Trophoblast cell (in vitro differentiated cells and primary cell): ENCODE results near the gene CARNS1.

Experiments used
- DNase-seq, 2 donors: peaks; one replicate each; pipeline ENCODE4 v3.0.0-alpha.2; 2016
- H2AFZ ChIP-seq: 2 replicates; pipeline ENCODE4 v1.6.1; 2013; ENCODE audit warnings: low read length, moderate library complexity, mild to moderate bottlenecking; ENCODE audit not compliant: insufficient read depth, poor library complexity
- H2AK5ac ChIP-seq: 2 replicates; pipeline ENCODE4 v1.6.1; 2013; ENCODE audit warnings: mild to moderate bottlenecking, low read length
- H2BK120ac ChIP-seq: 2 replicates; pipeline ENCODE4 v1.6.1; 2013; ENCODE audit warnings: low read length, mild to moderate bottlenecking, moderate library complexity; ENCODE audit not compliant: insufficient read depth, poor library complexity
- H2BK12ac ChIP-seq: 2 replicates; pipeline ENCODE4 v1.6.1; 2013; ENCODE audit warnings: mild to moderate bottlenecking, low read length, moderate library complexity
- H2BK5ac ChIP-seq: 2 replicates; pipeline ENCODE4 v1.6.1; 2013; ENCODE audit warnings: low read length, low read depth, moderate library complexity, mild to moderate bottlenecking; ENCODE audit not compliant: poor library complexity
- H3K14ac ChIP-seq: 2 replicates; pipeline ENCODE4 v1.6.1; 2013; ENCODE audit warnings: mild to moderate bottlenecking, low read length
- H3K18ac ChIP-seq: 2 replicates; pipeline ENCODE4 v1.6.1; 2013; ENCODE audit warnings: mild to moderate bottlenecking, low read length
- H3K23ac ChIP-seq: 2 replicates; pipeline ENCODE4 v1.6.1; 2013; ENCODE audit warnings: low read length
- H3K27ac ChIP-seq: 2 replicates; pipeline ENCODE4 v1.5.1; 2013; ENCODE audit warnings: low read depth, mild to moderate bottlenecking, inconsistent platforms, low read length, moderate library complexity
- H3K27me3 ChIP-seq: 2 replicates; pipeline ENCODE4 v1.6.1; 2013; ENCODE audit warnings: inconsistent platforms, mild to moderate bottlenecking, low read length, moderate library complexity; ENCODE audit not compliant: insufficient read depth
- H3K36me3 ChIP-seq, 2 experiments: 1 replicate in 1 of 2; 2 replicates in 1 of 2; pipeline ENCODE4 v1.6.1; 2013; ENCODE audit warnings: low read length in 2 of 2, mild to moderate bottlenecking in 2 of 2, moderate library complexity in 1 of 2; ENCODE audit not compliant: insufficient read depth in 2 of 2, control insufficient read depth in 1 of 2
- H3K4ac ChIP-seq: 2 replicates; pipeline ENCODE4 v1.6.1; 2013; ENCODE audit warnings: low read depth, mild to moderate bottlenecking, low read length, moderate library complexity
- H3K4me1 ChIP-seq, 2 experiments: 1 replicate in 1 of 2; 2 replicates in 1 of 2; pipeline ENCODE4 v1.6.1; 2013; ENCODE audit warnings: low read length in 2 of 2, mild to moderate bottlenecking in 2 of 2, moderate library complexity in 1 of 2; ENCODE audit not compliant: insufficient read depth in 2 of 2, control insufficient read depth in 1 of 2
- H3K4me2 ChIP-seq: 2 replicates; pipeline ENCODE4 v1.6.1; 2013; ENCODE audit warnings: inconsistent platforms, mild to moderate bottlenecking, low read length, moderate library complexity
- H3K4me3 ChIP-seq: 2 replicates; pipeline ENCODE4 v1.5.1; 2013; ENCODE audit warnings: mild to moderate bottlenecking, low read depth, low read length, inconsistent platforms
- H3K79me1 ChIP-seq: one replicate; pipeline ENCODE4 v1.6.1; 2013; ENCODE audit warnings: low read length
- H3K79me2 ChIP-seq: 2 replicates; pipeline ENCODE4 v1.6.1; 2013; ENCODE audit warnings: low read length, mild to moderate bottlenecking; ENCODE audit not compliant: control insufficient read depth, insufficient read depth, poor library complexity
- H3K9ac ChIP-seq: 2 replicates; pipeline ENCODE4 v1.6.1; 2013; ENCODE audit warnings: mild to moderate bottlenecking, low read length
- H3K9me3 ChIP-seq: 2 replicates; pipeline ENCODE4 v1.6.1; 2013; ENCODE audit warnings: low read depth, mild to moderate bottlenecking, control low read depth, inconsistent platforms, low read length; ENCODE audit not compliant: insufficient read depth
- H4K12ac ChIP-seq: 2 replicates; pipeline ENCODE4 v1.6.1; 2013; ENCODE audit warnings: low read depth, mild to moderate bottlenecking, low read length, moderate library complexity
- H4K8ac ChIP-seq: 2 replicates; pipeline ENCODE4 v1.6.1; 2013; ENCODE audit warnings: low read depth, mild to moderate bottlenecking, low read length, moderate library complexity
- H4K91ac ChIP-seq: one replicate; pipeline ENCODE4 v1.6.1; 2013; ENCODE audit warnings: low read depth, mild to moderate bottlenecking, low read length, moderate library complexity
- WGBS: extraction: QIAGEN DNeasy Blood & Tissue Kit; methylation state at CpG from one replicate; pipeline ENCODE4 v1.1.7; 2013; ENCODE audit warnings: missing lambda C conversion rate; ENCODE audit not compliant: insufficient read length, insufficient coverage; ENCODE audit errors: extremely low coverage; 5-methylcytosine and 5-hydroxymethylcytosine counted together

CARNS1 gene

DNA sequence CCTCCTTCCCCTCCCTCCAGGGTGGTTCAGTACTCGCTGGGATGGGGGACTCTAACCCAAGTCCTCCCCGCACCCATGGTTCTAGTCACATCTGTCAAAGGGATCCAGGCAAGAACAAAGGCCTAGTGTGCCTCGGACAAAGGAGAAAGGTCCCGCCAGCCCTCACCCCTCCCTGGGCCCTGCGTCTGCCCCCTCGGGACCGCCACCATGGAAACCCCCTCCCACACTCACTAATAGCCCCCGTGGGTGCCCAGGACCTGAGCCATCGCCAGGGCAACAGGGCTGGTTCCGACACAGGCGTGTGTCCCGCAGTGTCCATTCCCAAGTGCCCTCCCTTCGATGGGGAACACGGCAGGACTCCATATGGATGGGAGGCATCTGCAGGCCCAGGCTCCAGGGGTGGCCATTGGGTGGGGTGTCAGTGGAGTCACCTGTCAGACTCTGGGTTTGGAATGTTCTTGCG is 5.1 kb upstream of the CARNS1 start:
- no peak overlapping the region for H3K14ac ChIP-seq
- no peaks in the 10 kb centered on the region for H3K79me1 ChIP-seq
- no peaks in the 10 kb centered on the region for H3K79me2 ChIP-seq
- no peak overlapping the region for H2BK120ac ChIP-seq
- no peak overlapping the region for H2BK5ac ChIP-seq
- no peak overlapping the region for H4K12ac ChIP-seq
- no peak for DNase-seq
- no peak overlapping the region for H4K91ac ChIP-seq
- no peak overlapping the region for H3K4me3 ChIP-seq
- WGBS = no CpG with 5 or more reads among the region's 15 CpGs
- no peak overlapping the region for H3K27ac ChIP-seq
- H3K4ac ChIP-seq = no peak overlapping the region
- H3K4me2 ChIP-seq = no peak overlapping the region
- H3K23ac ChIP-seq = no peak overlapping the region
- no peaks in the 10 kb centered on the region for H3K36me3 ChIP-seq
- H3K4me1 ChIP-seq = no peaks in the 10 kb centered on the region
- no peak overlapping the region for H3K18ac ChIP-seq
- no peak overlapping the region for H4K8ac ChIP-seq
- no peak overlapping the region for H2BK12ac ChIP-seq
- H2AFZ ChIP-seq = no peak overlapping the region
- H3K27me3 ChIP-seq = peaks cover 5% of the 10 kb centered on the region
- H2AK5ac ChIP-seq = no peak overlapping the region
- no peak overlapping the region for H3K9ac ChIP-seq
- H3K9me3 ChIP-seq = no peaks in the 10 kb centered on the region

DNA sequence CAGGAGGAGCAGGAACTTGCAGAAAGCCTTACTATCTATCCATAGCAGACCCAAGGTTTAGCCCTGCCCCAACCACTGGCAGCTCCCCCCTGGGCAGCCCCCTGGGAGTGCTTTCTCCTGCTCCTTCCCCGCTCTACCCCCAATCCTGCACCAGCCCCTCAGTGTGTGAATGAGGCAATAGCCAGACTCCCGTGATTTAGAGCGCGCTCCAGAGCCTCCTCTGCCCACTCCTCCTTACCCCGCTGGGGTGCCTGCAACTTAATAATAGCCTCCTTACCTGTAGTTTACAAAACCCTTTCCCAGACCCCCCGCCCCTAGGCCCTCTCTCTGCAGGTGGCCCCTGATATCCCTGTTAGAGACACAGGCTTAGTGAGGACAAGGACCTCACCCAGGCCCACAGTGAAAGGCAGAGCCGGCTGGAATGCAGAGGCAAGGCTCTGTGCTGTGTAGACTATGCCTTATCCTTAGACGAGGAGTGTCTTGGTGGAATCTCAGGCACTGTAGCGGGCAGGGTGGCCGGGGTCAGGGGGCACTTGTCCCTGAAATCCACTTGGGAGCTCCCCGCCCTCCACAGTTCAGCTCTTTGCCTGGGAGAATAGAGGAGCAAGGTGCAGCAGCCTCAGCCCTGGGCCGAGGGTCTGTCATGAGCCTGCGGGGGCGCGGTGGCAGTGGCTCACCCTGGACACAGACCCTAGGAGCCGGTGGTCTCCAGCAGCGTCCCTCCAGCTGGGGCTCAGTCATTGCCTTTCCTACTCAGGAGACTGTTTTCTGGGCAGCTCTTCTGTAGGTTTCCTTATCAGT is 4.3 kb upstream of the CARNS1 start:
- no peak for DNase-seq
- Histone ChIP-seq H3K4me1 (peaks cover 0 to 4% of the 10 kb centered on the region in 2 experiments), H2BK120ac (no peak overlapping the region), H2AK5ac (no peak overlapping the region), H2BK12ac (no peak overlapping the region), H3K23ac (no peak overlapping the region), H4K91ac (no peak overlapping the region), H3K79me1 (no peaks in the 10 kb centered on the region), H2BK5ac (no peak overlapping the region), H4K8ac (no peak overlapping the region), H3K4me2 (no peak overlapping the region), H3K9me3 (no peaks in the 10 kb centered on the region), H3K36me3 (no peaks in the 10 kb centered on the region), H4K12ac (no peak overlapping the region), H3K18ac (no peak overlapping the region), H3K79me2 (no peaks in the 10 kb centered on the region), H2AFZ (no peak overlapping the region), H3K14ac (no peak overlapping the region), H3K27me3 (peaks cover 5% of the 10 kb centered on the region), H3K4ac (no peak overlapping the region), H3K9ac (no peak overlapping the region), H3K27ac (no peak overlapping the region), H3K4me3 (no peak overlapping the region)
- no CpG with 5 or more reads among the region's 17 CpGs for WGBS

DNA sequence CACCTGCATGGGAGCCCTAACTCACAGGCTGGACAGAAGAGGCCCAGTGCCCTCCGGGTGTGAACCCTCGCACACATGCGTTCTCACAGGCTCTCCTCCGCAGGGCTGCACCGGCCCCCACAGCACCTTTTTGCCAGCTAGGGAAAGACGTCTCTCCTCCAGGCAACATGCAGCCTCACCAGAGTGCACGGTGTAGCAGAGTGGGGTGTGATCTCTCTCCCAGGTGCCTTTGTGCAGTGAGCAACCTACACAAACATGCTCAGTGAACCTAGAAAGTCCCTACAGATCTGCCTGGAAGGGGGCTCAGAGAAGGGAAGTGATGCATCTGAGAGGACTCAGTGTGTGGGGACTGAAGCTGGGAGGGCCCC is 3.7 kb upstream of the CARNS1 start:
- Histone ChIP-seq H3K4me2 (no peak overlapping the region), H3K23ac (no peak overlapping the region), H2BK5ac (no peak overlapping the region), H4K8ac (no peak overlapping the region), H2AK5ac (no peak overlapping the region), H4K12ac (no peak overlapping the region), H3K79me1 (no peaks in the 10 kb centered on the region), H3K36me3 (no peaks in the 10 kb centered on the region), H3K27me3 (peaks cover 5% of the 10 kb centered on the region), H3K4me3 (no peak overlapping the region), H3K4ac (no peak overlapping the region), H4K91ac (no peak overlapping the region), H2AFZ (no peak overlapping the region), H3K18ac (no peak overlapping the region), H3K27ac (no peak overlapping the region), H2BK12ac (no peak overlapping the region), H3K9ac (no peak overlapping the region), H3K9me3 (no peaks in the 10 kb centered on the region), H3K4me1 (peaks cover 0 to 4% of the 10 kb centered on the region in 2 experiments), H3K14ac (no peak overlapping the region), H2BK120ac (no peak overlapping the region), H3K79me2 (no peaks in the 10 kb centered on the region)
- no peak for DNase-seq
- no CpG with 5 or more reads among the region's 7 CpGs for WGBS

DNA sequence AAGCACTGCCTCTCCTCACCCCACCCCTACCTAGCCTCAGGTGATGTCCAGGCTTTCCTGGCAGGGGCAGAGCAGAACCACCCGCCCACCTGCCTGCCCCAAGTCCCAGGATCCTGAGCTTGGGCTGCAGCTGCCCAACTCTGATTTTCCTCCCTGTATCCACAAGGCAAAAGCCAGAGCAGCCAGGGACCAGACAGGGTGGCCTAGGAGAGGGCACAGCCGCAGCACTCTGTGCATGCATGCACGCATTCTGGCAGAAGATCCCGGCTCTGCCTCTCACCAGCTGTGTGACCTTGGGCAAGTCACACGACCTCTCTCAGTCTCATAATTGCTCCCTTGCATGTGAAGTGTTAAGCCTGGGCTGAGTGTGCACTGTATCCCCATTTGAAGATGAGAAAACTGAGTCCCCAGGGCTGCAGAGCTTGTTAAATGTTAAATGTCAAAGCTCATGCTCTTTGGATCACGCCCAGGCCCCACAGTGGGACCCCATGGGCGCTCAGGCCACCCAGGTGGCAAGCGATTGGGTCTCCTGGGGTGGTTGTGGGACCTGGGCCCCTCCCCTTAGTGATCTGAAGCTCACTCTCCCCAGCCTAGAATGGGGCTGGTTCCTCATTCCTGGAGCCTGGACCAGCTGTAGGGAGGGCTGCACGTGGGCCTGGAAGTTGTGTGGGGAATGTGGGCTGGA is 2.8 kb upstream of the CARNS1 start:
- Histone ChIP-seq H3K27me3 (peaks cover 5% of the 10 kb centered on the region), H3K27ac (no peak overlapping the region), H3K18ac (no peak overlapping the region), H3K9me3 (no peaks in the 10 kb centered on the region), H2AFZ (no peak overlapping the region), H4K8ac (no peak overlapping the region), H4K91ac (no peak overlapping the region), H3K36me3 (no peaks in the 10 kb centered on the region), H3K9ac (no peak overlapping the region), H3K4me2 (no peak overlapping the region), H3K4ac (no peak overlapping the region), H4K12ac (no peak overlapping the region), H3K79me2 (no peaks in the 10 kb centered on the region), H2BK12ac (no peak overlapping the region), H2AK5ac (no peak overlapping the region), H3K23ac (no peak overlapping the region), H3K4me3 (peak overlapping the region; percentile 1), H2BK120ac (no peak overlapping the region), H3K4me1 (peaks cover 0 to 4% of the 10 kb centered on the region in 2 experiments), H3K79me1 (no peaks in the 10 kb centered on the region), H2BK5ac (no peak overlapping the region), H3K14ac (no peak overlapping the region)
- no peak for DNase-seq
- WGBS = no CpG with 5 or more reads among the region's 9 CpGs
